SU-DHL-6 (cell line): ENCODE measurements around the gene STOML1.

ENCODE experiments used
- H2AFZ ChIP-seq: fragments of 200-600 bp; sonication (generic); 2 replicates; pipeline ENCODE4 v1.6.1; 2014; ENCODE audit warnings: low read depth, mild to moderate bottlenecking, moderate library complexity, mixed read lengths, antibody characterized with exemption, low read length; ENCODE audit not compliant: severe bottlenecking
- H3F3A ChIP-seq: fragments of 200-600 bp; shearing (Covaris generic); 2 replicates; pipeline ENCODE4 v1.6.0; 2016; ENCODE audit warnings: antibody characterized with exemption, mild to moderate bottlenecking; ENCODE audit not compliant: insufficient read depth
- H3K27ac ChIP-seq: fragments of 200-600 bp; sonication (generic); 2 replicates; pipeline ENCODE4 v1.5.1; 2016; ENCODE audit warnings: low read depth, mild to moderate bottlenecking, low read length, moderate library complexity, mixed read lengths
- H3K27me3 ChIP-seq: fragments of 200-600 bp; sonication (generic), shearing (Covaris generic); 2 replicates; pipeline ENCODE4 v1.6.0; 2014; ENCODE audit warnings: mild to moderate bottlenecking, low read length
- H3K36me3 ChIP-seq: fragments of 200-600 bp; sonication (generic); 2 replicates; pipeline ENCODE4 v1.6.1; 2014; ENCODE audit warnings: mild to moderate bottlenecking, low read length, mixed read lengths
- H3K4me2 ChIP-seq: fragments of 300-600, 200-600 bp; shearing (Covaris generic), sonication (generic); 2 replicates; pipeline ENCODE4 v1.6.0; 2014; ENCODE audit warnings: low read length, low read depth, mild to moderate bottlenecking; ENCODE audit not compliant: poor library complexity, severe bottlenecking
- H3K4me3 ChIP-seq: fragments of 200-600 bp; sonication (generic); 2 replicates; pipeline ENCODE4 v1.5.1; 2014; ENCODE audit warnings: antibody characterized with exemption, low read length, mild to moderate bottlenecking, mixed read lengths; ENCODE audit not compliant: insufficient read depth, poor library complexity, severe bottlenecking
- H3K79me2 ChIP-seq: fragments of 200-600 bp; sonication (generic); 2 replicates; pipeline ENCODE4 v1.6.1; 2014; ENCODE audit warnings: mild to moderate bottlenecking, low read length, moderate library complexity; ENCODE audit not compliant: insufficient read depth
- H3K9ac ChIP-seq: fragments of 200-600 bp; sonication (generic); 2 replicates; pipeline ENCODE4 v1.7.0; 2014; ENCODE audit warnings: mild to moderate bottlenecking, low read length
- H3K9me2 ChIP-seq: fragments of 200-600 bp; sonication (generic); replicated peaks from 2 replicates; pipeline ENCODE4 v1.6.1; 2014; ENCODE audit warnings: low read length; ENCODE audit not compliant: insufficient read depth
- H3K9me3 ChIP-seq: fragments of 200-600 bp; sonication (generic); 2 replicates; pipeline ENCODE4 v1.6.1; 2014; ENCODE audit warnings: low read length, mixed read lengths; ENCODE audit not compliant: insufficient read depth
- H4K20me1 ChIP-seq: fragments of 200-600 bp; sonication (generic); 2 replicates; pipeline ENCODE4 v1.6.1; 2014; ENCODE audit warnings: low read depth, mild to moderate bottlenecking, antibody characterized with exemption, low read length, moderate library complexity, mixed read lengths
- CTCF ChIP-seq: fragments of 200-600 bp; sonication (generic); IDR thresholded peaks from one replicate; pipeline ENCODE4 v1.5.1; 2017; ENCODE audit warnings: antibody characterized with exemption, mild to moderate bottlenecking, low read length, moderate library complexity; ENCODE audit not compliant: insufficient read depth, poor library complexity, severe bottlenecking
- EZH2phosphoT487 ChIP-seq: fragments of 200-600 bp; sonication (generic), shearing (Covaris generic); conservative IDR thresholded peaks from 2 replicates; pipeline ENCODE4 v1.6.1; 2018; ENCODE audit warnings: mild to moderate bottlenecking, antibody characterized with exemption, low read length, moderate library complexity, mixed read lengths

The STOML1 gene

DNA sequence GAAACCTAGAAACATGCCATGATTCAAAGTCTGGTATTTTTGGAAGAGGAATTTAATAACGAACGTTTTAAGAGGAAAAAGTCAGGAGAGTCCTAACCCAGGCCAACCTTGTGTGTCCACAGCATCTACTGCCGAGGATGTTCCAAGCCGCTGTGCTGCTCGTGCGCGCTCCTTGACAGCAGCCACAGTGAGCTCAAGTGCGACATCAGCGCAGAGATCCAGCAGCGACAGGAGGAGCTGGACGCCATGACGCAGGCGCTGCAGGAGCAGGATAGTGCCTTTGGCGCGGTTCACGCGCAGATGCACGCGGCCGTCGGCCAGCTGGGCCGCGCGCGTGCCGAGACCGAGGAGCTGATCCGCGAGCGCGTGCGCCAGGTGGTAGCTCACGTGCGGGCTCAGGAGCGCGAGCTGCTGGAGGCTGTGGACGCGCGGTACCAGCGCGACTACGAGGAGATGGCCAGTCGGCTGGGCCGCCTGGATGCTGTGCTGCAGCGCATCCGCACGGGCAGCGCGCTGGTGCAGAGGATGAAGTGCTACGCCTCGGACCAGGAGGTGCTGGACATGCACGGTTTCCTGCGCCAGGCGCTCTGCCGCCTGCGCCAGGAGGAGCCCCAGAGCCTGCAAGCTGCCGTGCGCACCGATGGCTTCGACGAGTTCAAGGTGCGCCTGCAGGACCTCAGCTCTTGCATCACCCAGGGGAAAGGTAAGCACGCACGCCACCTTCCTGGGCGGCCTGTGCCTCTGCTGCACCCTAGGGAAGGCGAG is 30.8 kb upstream of the STOML1 start:
- H3K36me3 ChIP-seq: no peaks in the 10 kb centered on the region
- no peaks in the 10 kb centered on the region for H3K9me3 ChIP-seq
- no peaks in the 10 kb centered on the region for H4K20me1 ChIP-seq
- no peak overlapping the region for H3K27ac ChIP-seq
- no peak overlapping the region for H3K4me2 ChIP-seq
- H3K27me3 ChIP-seq: no peaks in the 10 kb centered on the region
- H3K9ac ChIP-seq: no peak overlapping the region
- no peak for TF ChIP-seq CTCF
- TF ChIP-seq EZH2phosphoT487: no peak
- no peaks in the 10 kb centered on the region for H3K79me2 ChIP-seq
- H3K9me2 ChIP-seq: no peaks in the 10 kb centered on the region
- no peak overlapping the region for H2AFZ ChIP-seq
- H3F3A ChIP-seq: no peaks in the 10 kb centered on the region
- no peak overlapping the region for H3K4me3 ChIP-seq

DNA sequence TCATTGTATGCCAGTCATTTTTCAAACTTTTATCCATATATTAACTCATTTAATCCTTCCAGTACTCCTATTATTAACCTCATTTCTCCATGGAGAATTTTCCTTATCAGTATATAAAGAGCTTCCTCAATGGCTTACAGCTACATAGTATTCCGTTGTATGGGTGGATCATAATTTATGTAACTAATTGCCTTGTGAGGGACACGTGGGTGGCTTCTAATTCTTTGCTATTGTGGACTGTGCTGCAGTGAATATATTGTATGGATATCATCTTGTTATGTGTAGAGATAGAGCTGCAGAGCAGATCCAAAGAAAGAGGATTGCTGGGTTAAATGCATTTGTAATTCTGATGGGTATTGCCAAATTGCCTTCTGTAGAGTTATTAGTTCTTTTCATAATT is 27.6 kb upstream of the STOML1 start:
- H3K4me2 ChIP-seq: no peak overlapping the region
- no peak overlapping the region for H3K27ac ChIP-seq
- H3K9me2 ChIP-seq: no peaks in the 10 kb centered on the region
- H3K36me3 ChIP-seq: no peaks in the 10 kb centered on the region
- H3K4me3 ChIP-seq: no peak overlapping the region
- no peaks in the 10 kb centered on the region for H3K27me3 ChIP-seq
- TF ChIP-seq CTCF: no peak
- TF ChIP-seq EZH2phosphoT487: no peak
- no peaks in the 10 kb centered on the region; the same call in 1 of the 2 replicates for H3K79me2 ChIP-seq
- H3K9ac ChIP-seq: no peak overlapping the region
- no peaks in the 10 kb centered on the region for H4K20me1 ChIP-seq
- no peaks in the 10 kb centered on the region for H3F3A ChIP-seq
- no peaks in the 10 kb centered on the region for H3K9me3 ChIP-seq
- no peak overlapping the region for H2AFZ ChIP-seq

DNA sequence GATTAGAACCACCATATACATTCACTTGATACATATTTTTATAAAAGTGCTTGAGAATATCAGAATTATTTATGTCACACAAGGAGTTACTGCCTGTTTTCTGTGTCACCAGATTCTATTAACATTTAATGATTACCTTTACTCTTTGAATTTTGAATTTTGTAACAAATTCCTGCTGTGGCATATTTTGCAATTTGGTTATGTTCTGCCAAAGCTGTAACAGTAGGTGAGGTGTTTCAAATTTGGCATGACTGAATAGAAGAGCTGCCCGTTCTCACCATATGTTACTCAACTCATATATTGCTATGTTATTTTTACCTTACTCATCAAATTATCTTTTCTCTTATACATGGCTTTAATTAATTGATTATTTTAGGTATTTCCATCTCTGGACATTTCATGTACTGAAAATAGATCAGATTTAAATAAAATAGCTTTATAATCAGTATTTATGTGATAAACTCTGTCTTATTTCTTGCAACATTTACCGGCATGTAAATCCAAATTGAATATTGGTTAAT is 21.3 kb upstream of the STOML1 start:
- no peaks in the 10 kb centered on the region for H3F3A ChIP-seq
- H3K4me3 ChIP-seq: no peak overlapping the region
- 0 out of 2 replicates have a peak, but pooled peaks cover 3% of the 10 kb centered on the region for H3K9me3 ChIP-seq
- TF ChIP-seq CTCF: no peak
- TF ChIP-seq EZH2phosphoT487: no peak
- H3K27me3 ChIP-seq: no peaks in the 10 kb centered on the region
- peaks cover 13% of the 10 kb centered on the region for H3K36me3 ChIP-seq
- peaks cover 9% of the 10 kb centered on the region; the same call in 1 of the 2 replicates for H3K79me2 ChIP-seq
- H2AFZ ChIP-seq: no peak overlapping the region
- H3K27ac ChIP-seq: no peak overlapping the region
- H3K9me2 ChIP-seq: no peaks in the 10 kb centered on the region
- no peak overlapping the region for H3K9ac ChIP-seq
- no peaks in the 10 kb centered on the region for H4K20me1 ChIP-seq
- H3K4me2 ChIP-seq: no peak overlapping the region
